Neural cell (in vitro differentiated cells): ENCODE measurements around the gene SCARB1. TPM values are rescaled to one million over a fixed set of nuclear protein-coding genes. Genes with fewer than 3 reads are reported as not detected.

Experiments used
- H2AFZ ChIP-seq: fragments of 200-600, 300-800 bp; sonication (generic), shearing (Covaris generic); 2 replicates; pipeline ENCODE4 v1.6.0; 2014; ENCODE audit warnings: low read depth, mild to moderate bottlenecking, antibody characterized with exemption, low read length, moderate library complexity
- H3F3A ChIP-seq: fragments of 200-600 bp; shearing (Covaris generic); 2 replicates; pipeline ENCODE4 v1.6.1; 2016; ENCODE audit warnings: mild to moderate bottlenecking, moderate library complexity, mixed read lengths, antibody characterized with exemption, low read length; ENCODE audit not compliant: insufficient read depth, poor library complexity, severe bottlenecking
- H3K27ac ChIP-seq: fragments of 200-600, 300-800 bp; sonication (generic), shearing (Covaris generic); 2 replicates; pipeline ENCODE4 v1.5.1; 2014; ENCODE audit warnings: mild to moderate bottlenecking, low read length, moderate library complexity
- H3K27me3 ChIP-seq: fragments of 300-800, 200-600 bp; sonication (generic), shearing (Covaris generic); 2 replicates; pipeline ENCODE4 v1.6.0; 2014; ENCODE audit warnings: mild to moderate bottlenecking, low read depth, low read length, moderate library complexity; ENCODE audit not compliant: insufficient read depth
- H3K36me3 ChIP-seq: fragments of 300-800, 200-600 bp; sonication (generic), shearing (Covaris generic); 2 replicates; pipeline ENCODE4 v1.5.1; 2014; ENCODE audit warnings: mild to moderate bottlenecking, antibody characterized with exemption, low read length, moderate library complexity; ENCODE audit not compliant: insufficient read depth
- H3K4me2 ChIP-seq: fragments of 300-800, 200-600 bp; sonication (generic), shearing (Covaris generic); 2 replicates; pipeline ENCODE4 v1.6.0; 2014; ENCODE audit warnings: mild to moderate bottlenecking, low read length
- H3K4me3 ChIP-seq: fragments of 300-800, 200-600 bp; sonication (generic), shearing (Covaris generic); 2 replicates; pipeline ENCODE4 v1.5.1; 2014; ENCODE audit warnings: mild to moderate bottlenecking, low read length, moderate library complexity
- H3K79me2 ChIP-seq: fragments of 200-600 bp; shearing (Covaris generic); replicated peaks from 2 replicates; pipeline ENCODE4 v1.6.0; 2014; ENCODE audit warnings: mild to moderate bottlenecking, low read length, moderate library complexity; ENCODE audit not compliant: insufficient read depth
- H3K9ac ChIP-seq: fragments of 300-800, 200-600 bp; sonication (generic), shearing (Covaris generic); 2 replicates; pipeline ENCODE4 v1.6.1; 2016; ENCODE audit warnings: mild to moderate bottlenecking, low read length, mixed read lengths
- H3K9me2 ChIP-seq: fragments of 200-600 bp; shearing (Covaris generic); 2 replicates; pipeline ENCODE4 v1.6.1; 2016; ENCODE audit warnings: mild to moderate bottlenecking, low read length, mixed read lengths; ENCODE audit not compliant: insufficient read depth
- H3K9me3 ChIP-seq: fragments of 200-600, 300-800 bp; sonication (generic), shearing (Covaris generic); 2 replicates; pipeline ENCODE4 v1.6.1; 2016; ENCODE audit warnings: mild to moderate bottlenecking, mixed run types, low read length, moderate library complexity, mixed read lengths
- H4K20me1 ChIP-seq: fragments of 200-600 bp; shearing (Covaris generic); 2 replicates; pipeline ENCODE4 v1.6.1; 2016; ENCODE audit warnings: mild to moderate bottlenecking, mixed run types; ENCODE audit not compliant: insufficient read depth
- EP300 ChIP-seq: fragments of 450-650 bp; conservative IDR thresholded peaks from 2 replicates; pipeline ENCODE4 v1.6.1; 2014; ENCODE audit warnings: antibody characterized with exemption, mild to moderate bottlenecking, moderate library complexity; ENCODE audit not compliant: poor library complexity, severe bottlenecking
- EZH2 ChIP-seq: fragments of 200-600, 300-800 bp; shearing (Covaris generic), sonication (generic); IDR thresholded peaks from 2 replicates; pipeline ENCODE4 v1.6.1; 2014; ENCODE audit warnings: antibody characterized with exemption, low read length, borderline replicate concordance, mild to moderate bottlenecking; ENCODE audit not compliant: insufficient read depth, poor library complexity, severe bottlenecking
- MXI1 ChIP-seq: fragments of 450-650 bp; conservative IDR thresholded peaks from 2 replicates; pipeline ENCODE4 v1.6.1; 2014; ENCODE audit warnings: antibody characterized with exemption, mild to moderate bottlenecking; ENCODE audit not compliant: poor library complexity, severe bottlenecking
- POLR2AphosphoS5 ChIP-seq: IDR thresholded peaks from 2 replicates; pipeline ENCODE4 v1.6.1; 2012
- RAD21 ChIP-seq: fragments of 450-650 bp; conservative IDR thresholded peaks from 2 replicates; pipeline ENCODE4 v1.6.1; 2014; ENCODE audit warnings: antibody characterized with exemption, mild to moderate bottlenecking, moderate library complexity
- SMC3 ChIP-seq: fragments of 450-650 bp; conservative IDR thresholded peaks from 2 replicates; pipeline ENCODE4 v1.6.1; 2014; ENCODE audit warnings: antibody characterized with exemption, mild to moderate bottlenecking, moderate library complexity; ENCODE audit not compliant: poor library complexity
- TAF1 ChIP-seq: IDR thresholded peaks from 2 replicates; pipeline ENCODE4 v1.6.1; 2012; ENCODE audit warnings: low read depth
- polyA plus RNA-seq: library from polyadenylated mRNA; depleted of rRNA; stranded (reverse); fragments of >200 nt; gene quantifications from 2 replicates; pipeline ENCODE4 v1.2.3, GENCODE V29; 2014
- TF ChIP-seq, protein P1 (sequence below): IDR thresholded peaks from 2 replicates; pipeline ENCODE4 v1.6.1; 2012; ENCODE audit warnings: borderline replicate concordance
- TF ChIP-seq, protein P2 (sequence below): fragments of 450-650 bp; IDR thresholded peaks from 2 replicates; pipeline ENCODE4 v1.5.1; 2014; ENCODE audit warnings: antibody characterized with exemption, mild to moderate bottlenecking, moderate library complexity; ENCODE audit not compliant: poor library complexity, severe bottlenecking

SCARB1 gene
- polyA plus RNA-seq, 1 donor from 2014 or later = 5.8 TPM

GRCh38 chr12:124762384-124762783 lies 101.3 kb downstream of the SCARB1 start:
- no peak overlapping the region for H3K4me2 ChIP-seq
- H4K20me1 ChIP-seq = no peaks in the 10 kb centered on the region
- no peak overlapping the region for H2AFZ ChIP-seq
- H3K27ac ChIP-seq = no peak overlapping the region
- H3K27me3 ChIP-seq = no peaks in the 10 kb centered on the region
- H3K4me3 ChIP-seq = no peak overlapping the region
- no peaks in the 10 kb centered on the region for H3K36me3 ChIP-seq
- no peaks in the 10 kb centered on the region for H3F3A ChIP-seq
- no peak overlapping the region for H3K9ac ChIP-seq
- TF ChIP-seq EP300 (no peak), POLR2AphosphoS5 (no peak), MXI1 (no peak), EZH2 (no peak), SMC3 (no peak), RAD21 (no peak), TAF1 (no peak)
- TF ChIP-seq, protein P1, sequence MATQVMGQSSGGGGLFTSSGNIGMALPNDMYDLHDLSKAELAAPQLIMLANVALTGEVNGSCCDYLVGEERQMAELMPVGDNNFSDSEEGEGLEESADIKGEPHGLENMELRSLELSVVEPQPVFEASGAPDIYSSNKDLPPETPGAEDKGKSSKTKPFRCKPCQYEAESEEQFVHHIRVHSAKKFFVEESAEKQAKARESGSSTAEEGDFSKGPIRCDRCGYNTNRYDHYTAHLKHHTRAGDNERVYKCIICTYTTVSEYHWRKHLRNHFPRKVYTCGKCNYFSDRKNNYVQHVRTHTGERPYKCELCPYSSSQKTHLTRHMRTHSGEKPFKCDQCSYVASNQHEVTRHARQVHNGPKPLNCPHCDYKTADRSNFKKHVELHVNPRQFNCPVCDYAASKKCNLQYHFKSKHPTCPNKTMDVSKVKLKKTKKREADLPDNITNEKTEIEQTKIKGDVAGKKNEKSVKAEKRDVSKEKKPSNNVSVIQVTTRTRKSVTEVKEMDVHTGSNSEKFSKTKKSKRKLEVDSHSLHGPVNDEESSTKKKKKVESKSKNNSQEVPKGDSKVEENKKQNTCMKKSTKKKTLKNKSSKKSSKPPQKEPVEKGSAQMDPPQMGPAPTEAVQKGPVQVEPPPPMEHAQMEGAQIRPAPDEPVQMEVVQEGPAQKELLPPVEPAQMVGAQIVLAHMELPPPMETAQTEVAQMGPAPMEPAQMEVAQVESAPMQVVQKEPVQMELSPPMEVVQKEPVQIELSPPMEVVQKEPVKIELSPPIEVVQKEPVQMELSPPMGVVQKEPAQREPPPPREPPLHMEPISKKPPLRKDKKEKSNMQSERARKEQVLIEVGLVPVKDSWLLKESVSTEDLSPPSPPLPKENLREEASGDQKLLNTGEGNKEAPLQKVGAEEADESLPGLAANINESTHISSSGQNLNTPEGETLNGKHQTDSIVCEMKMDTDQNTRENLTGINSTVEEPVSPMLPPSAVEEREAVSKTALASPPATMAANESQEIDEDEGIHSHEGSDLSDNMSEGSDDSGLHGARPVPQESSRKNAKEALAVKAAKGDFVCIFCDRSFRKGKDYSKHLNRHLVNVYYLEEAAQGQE = no peak
- TF ChIP-seq, protein P2, sequence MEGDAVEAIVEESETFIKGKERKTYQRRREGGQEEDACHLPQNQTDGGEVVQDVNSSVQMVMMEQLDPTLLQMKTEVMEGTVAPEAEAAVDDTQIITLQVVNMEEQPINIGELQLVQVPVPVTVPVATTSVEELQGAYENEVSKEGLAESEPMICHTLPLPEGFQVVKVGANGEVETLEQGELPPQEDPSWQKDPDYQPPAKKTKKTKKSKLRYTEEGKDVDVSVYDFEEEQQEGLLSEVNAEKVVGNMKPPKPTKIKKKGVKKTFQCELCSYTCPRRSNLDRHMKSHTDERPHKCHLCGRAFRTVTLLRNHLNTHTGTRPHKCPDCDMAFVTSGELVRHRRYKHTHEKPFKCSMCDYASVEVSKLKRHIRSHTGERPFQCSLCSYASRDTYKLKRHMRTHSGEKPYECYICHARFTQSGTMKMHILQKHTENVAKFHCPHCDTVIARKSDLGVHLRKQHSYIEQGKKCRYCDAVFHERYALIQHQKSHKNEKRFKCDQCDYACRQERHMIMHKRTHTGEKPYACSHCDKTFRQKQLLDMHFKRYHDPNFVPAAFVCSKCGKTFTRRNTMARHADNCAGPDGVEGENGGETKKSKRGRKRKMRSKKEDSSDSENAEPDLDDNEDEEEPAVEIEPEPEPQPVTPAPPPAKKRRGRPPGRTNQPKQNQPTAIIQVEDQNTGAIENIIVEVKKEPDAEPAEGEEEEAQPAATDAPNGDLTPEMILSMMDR = no peak
- no peaks in the 10 kb centered on the region for H3K9me2 ChIP-seq
- peaks cover 9% of the 10 kb centered on the region for H3K9me3 ChIP-seq
- no peaks in the 10 kb centered on the region for H3K79me2 ChIP-seq

DNA sequence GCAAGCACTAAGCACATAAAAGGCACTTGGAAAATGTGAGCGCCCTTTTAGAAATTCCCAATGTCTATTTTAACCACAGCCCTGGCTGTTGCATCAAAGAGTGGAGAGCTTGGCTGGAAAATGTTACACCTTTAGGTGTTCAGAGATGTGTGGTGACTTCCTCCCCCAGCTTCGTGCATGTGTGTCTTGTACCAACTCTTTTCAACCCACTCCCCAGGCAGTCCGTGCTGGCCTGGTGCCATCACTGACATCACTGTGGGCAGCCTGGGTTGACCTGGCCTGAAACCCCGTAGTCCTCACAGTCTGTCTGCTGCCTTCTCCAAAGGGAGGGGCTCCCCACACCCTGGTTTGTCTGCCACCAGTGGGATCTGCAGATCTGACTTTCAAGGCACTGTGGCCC lies 101.8 kb downstream of the SCARB1 start:
- Histone ChIP-seq H3K4me3 (no peak overlapping the region), H3K27ac (no peak overlapping the region), H3F3A (no peaks in the 10 kb centered on the region), H2AFZ (no peak overlapping the region), H4K20me1 (no peaks in the 10 kb centered on the region), H3K36me3 (no peaks in the 10 kb centered on the region), H3K79me2 (no peaks in the 10 kb centered on the region), H3K9me2 (no peaks in the 10 kb centered on the region), H3K4me2 (no peak overlapping the region), H3K27me3 (no peaks in the 10 kb centered on the region), H3K9me3 (peaks cover 9% of the 10 kb centered on the region), H3K9ac (no peak overlapping the region)
- no peak for TF ChIP-seq SMC3
- TF ChIP-seq EZH2 = no peak
- no peak for TF ChIP-seq TAF1
- no peak for TF ChIP-seq MXI1
- TF ChIP-seq, protein P2 = no peak
- TF ChIP-seq EP300 = no peak
- TF ChIP-seq, protein P1 = no peak
- TF ChIP-seq RAD21 = no peak
- no peak for TF ChIP-seq POLR2AphosphoS5
